Small intestine (tissue), 16 donors: ENCODE data around the gene PCDH7. TPM values are rescaled to one million over a fixed set of nuclear protein-coding genes. Genes with fewer than 3 reads are reported as not detected.
A peak's percentile ranks its signal among the peaks of the same experiment; 100 is the strongest.

Experiments used
- DNase-seq, 2 donors: peaks; one replicate each; pipeline versions ENCODE4 v3.0.0 to v3.0.0-alpha.2; 2013
- FAIRE-seq: peaks from 2 replicates; lab custom pipeline; 2012; peaks lifted over from hg19 to GRCh38; lab: Jason Lieb, UNC
- H3K27ac ChIP-seq, 3 donors: one replicate each; pipeline ENCODE4 v1.5.1; 2013; ENCODE audit warnings: low read length in 2 of 3, mild to moderate bottlenecking in 2 of 3, control low read depth in 1 of 3, inconsistent platforms in 1 of 3, low read depth in 1 of 3, moderate library complexity in 1 of 3
- H3K27me3 ChIP-seq, 3 donors: one replicate each; pipeline ENCODE4 v1.6.1; 2013; ENCODE audit warnings: low read length in 3 of 3, inconsistent platforms in 1 of 3; ENCODE audit not compliant: control insufficient read depth in 3 of 3, insufficient read depth in 3 of 3
- H3K36me3 ChIP-seq, 3 donors: one replicate each; pipeline ENCODE4 v1.6.1; 2013; ENCODE audit warnings: low read length in 3 of 3, inconsistent platforms in 1 of 3, low read depth in 1 of 3, mild to moderate bottlenecking in 1 of 3, moderate library complexity in 1 of 3; ENCODE audit not compliant: control insufficient read depth in 3 of 3, insufficient read depth in 2 of 3
- H3K4me1 ChIP-seq, 3 donors: one replicate each; pipeline ENCODE4 v1.6.1; 2013; ENCODE audit warnings: low read length in 2 of 3, inconsistent platforms in 1 of 3, low read depth in 1 of 3, mild to moderate bottlenecking in 1 of 3, moderate library complexity in 1 of 3; ENCODE audit not compliant: control insufficient read depth in 3 of 3, insufficient read depth in 2 of 3
- H3K4me3 ChIP-seq, 3 donors: one replicate each; pipeline ENCODE4 v1.5.1; 2013; ENCODE audit warnings: low read length in 3 of 3, control low read depth in 1 of 3, inconsistent platforms in 1 of 3, low read depth in 1 of 3, mild to moderate bottlenecking in 1 of 3, moderate library complexity in 1 of 3
- H3K9me3 ChIP-seq, 2 donors: one replicate each; pipeline ENCODE4 v1.6.1; 2013; ENCODE audit warnings: low read depth in 1 of 2, low read length in 1 of 2; ENCODE audit not compliant: control insufficient read depth in 2 of 2, insufficient read depth in 1 of 2
- WGBS, 3 donors: extraction: QIAGEN DNeasy Blood & Tissue Kit; methylation state at CpG; one replicate each; pipeline ENCODE4 v1.1.7; 2013; 5-methylcytosine and 5-hydroxymethylcytosine counted together
- long read RNA-seq, 10 donors: transcript quantifications; one replicate each; lab custom pipeline, GENCODE V29; 2026
- polyA plus RNA-seq, 4 donors: library from polyadenylated mRNA; stranded (reverse) in 3 of 4; unstranded in 1 of 4; fragments of 200-250 nt in 3 of 4; fragments of 120-200 nt in 1 of 4; gene quantifications; one replicate each; pipeline versions ENCODE4 v1.2.1 to v1.2.3, GENCODE V29; 2013
- donor health status: healthy with polysubstance abuse.
- donor health status: control.
- donor health status: control.
- donor health status: Bipolar disorder and iron deficiency.
- donor health status: healthy.

PCDH7 gene
- 1 to 10 TPM in 2 of 4 donors, under 1 TPM in 2; under 0.01 to 2.8 (median 1.2) TPM for polyA plus RNA-seq
- long read RNA-seq, donor 1, full-length matches to known transcripts = 4 of 4 reads
- long read RNA-seq, donor 1, partial matches to known transcripts = 0 of 4 reads
- long read RNA-seq, donor 1, other reads (novel, unspliced or antisense) = 0 of 4 reads
- long read RNA-seq, donor 2 = 0 reads
- long read RNA-seq, donor 3, full-length matches to known transcripts = 3 of 3 reads
- long read RNA-seq, donor 3, partial matches to known transcripts = 0 of 3 reads
- long read RNA-seq, donor 3, other reads (novel, unspliced or antisense) = 0 of 3 reads
- long read RNA-seq, donor 4 = 0 reads
- long read RNA-seq, donor 5 = 0 reads
- long read RNA-seq, donor 6, full-length matches to known transcripts = 2 of 2 reads
- long read RNA-seq, donor 6, partial matches to known transcripts = 0 of 2 reads
- long read RNA-seq, donor 6, other reads (novel, unspliced or antisense) = 0 of 2 reads
- long read RNA-seq, donor 7 = 0 reads
- long read RNA-seq, donor 8 = 0 reads
- long read RNA-seq, donor 9, full-length matches to known transcripts = 2 of 2 reads
- long read RNA-seq, donor 9, partial matches to known transcripts = 0 of 2 reads
- long read RNA-seq, donor 9, other reads (novel, unspliced or antisense) = 0 of 2 reads
- long read RNA-seq, donor 10, full-length matches to known transcripts = 3 of 25 reads
- long read RNA-seq, donor 10, partial matches to known transcripts = 22 of 25 reads
- long read RNA-seq, donor 10, other reads (novel, unspliced or antisense) = 0 of 25 reads

DNA sequence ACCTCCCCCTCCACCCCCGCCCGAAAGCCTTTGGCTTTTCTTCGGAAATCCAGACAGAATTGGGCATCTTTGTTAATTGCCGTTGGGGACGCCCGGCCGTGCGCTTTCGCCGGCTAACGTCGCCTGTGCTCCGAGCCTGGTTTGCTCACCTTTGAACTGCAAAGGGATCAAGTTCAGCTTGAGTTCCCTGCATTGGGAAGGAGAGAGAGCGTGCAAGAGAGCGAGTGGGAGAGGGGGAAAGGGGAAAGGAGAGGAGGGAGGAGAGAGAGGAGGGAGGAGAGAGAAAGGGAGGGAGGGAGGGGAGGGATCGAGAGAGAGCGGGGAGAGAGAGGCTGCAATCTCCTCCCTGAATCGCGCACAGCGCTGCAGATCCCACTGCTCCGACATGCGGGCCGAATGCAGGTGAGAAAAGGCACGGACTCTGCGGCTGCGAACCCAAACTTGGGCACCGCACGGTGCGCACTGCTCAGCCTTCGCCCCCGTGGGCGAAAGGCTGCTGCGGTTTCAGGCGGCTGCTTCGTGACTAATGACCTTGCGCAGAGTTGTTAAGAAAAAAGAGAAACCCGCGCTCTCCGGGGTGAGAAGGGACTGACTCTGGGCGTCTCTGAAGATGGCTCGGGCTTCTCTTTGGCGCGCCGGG lies at the start of gene PCDH7:
PCDH7 (plus strand) TSS at position 349 of the 640 bp plus-strand sequence. CDS start 1,054 bp downstream, outside the sequence.
- DNase-seq = peak; percentile 43 to 66
- Histone ChIP-seq H3K27ac (peak within 1 kb of the TSS in 2 of 3 donors; percentile 32 to 71), H3K4me1 (peaks cover 0 to 36% (median 0%) of the 10 kb centered on the region in 3 donors), H3K9me3 (no peaks in the 10 kb centered on the region), H3K36me3 (no peaks in the 10 kb centered on the region), H3K27me3 (peaks cover 0 to 71% (median 18%) of the 10 kb centered on the region in 3 donors), H3K4me3 (peak within 1 kb of the TSS; percentile 19 to 75 (median 58))
- WGBS, 3 donors = 1 to 5% (median 1%) methylated on average over 44 of the region's 44 CpGs
- FAIRE-seq = no peak

DNA sequence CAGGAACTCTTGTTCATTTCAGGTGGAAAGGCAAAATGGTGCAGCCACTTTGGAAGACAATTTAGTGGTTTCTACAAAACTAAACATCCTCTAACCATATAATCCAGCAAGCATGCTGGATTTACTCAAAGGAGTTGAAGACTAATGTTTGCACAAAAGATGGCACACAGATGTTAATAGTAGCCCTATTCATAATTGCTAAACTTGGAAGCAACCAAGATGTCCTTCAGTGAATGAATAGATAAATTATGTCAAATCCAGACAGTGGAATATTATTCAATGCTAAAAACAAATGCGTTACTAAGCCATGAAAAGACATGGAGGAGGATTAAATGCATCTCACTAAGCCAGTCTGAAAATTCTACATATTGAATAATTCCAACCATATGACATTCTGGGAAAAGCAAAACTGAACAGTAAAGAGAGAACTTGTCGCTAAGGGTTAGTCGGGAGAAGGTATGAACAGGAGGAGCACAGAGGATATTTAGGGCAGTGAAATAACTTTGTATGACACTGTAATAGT lies 48.2 kb upstream of the PCDH7 start:
- Histone ChIP-seq H3K4me3 (no peak overlapping the region), H3K27ac (no peak overlapping the region), H3K27me3 (no peaks in the 10 kb centered on the region), H3K9me3 (peaks cover 0 to 2% of the 10 kb centered on the region in 2 donors), H3K4me1 (no peaks in the 10 kb centered on the region), H3K36me3 (no peaks in the 10 kb centered on the region)
- WGBS, 3 donors = 93 to 94% (median 94%) methylated on average over 3 of the region's 3 CpGs
- FAIRE-seq = no peak
- DNase-seq = no peak

GRCh38 chr4:30696191-30696590 lies 24.0 kb upstream of the PCDH7 start:
- H3K9me3 ChIP-seq = no peaks in the 10 kb centered on the region
- FAIRE-seq (no peak), DNase-seq (no peak)
- H3K4me1 ChIP-seq = no peaks in the 10 kb centered on the region
- H3K27ac ChIP-seq = no peak overlapping the region
- no peaks in the 10 kb centered on the region for H3K27me3 ChIP-seq
- no peaks in the 10 kb centered on the region for H3K36me3 ChIP-seq
- H3K4me3 ChIP-seq = no peak overlapping the region

GRCh38 chr4:30714408-30715031 lies 5.6 kb upstream of the PCDH7 start:
- Histone ChIP-seq H3K9me3 (peaks cover 0 to 12% of the 10 kb centered on the region in 2 donors), H3K36me3 (no peaks in the 10 kb centered on the region), H3K27me3 (peaks cover 0 to 26% (median 6%) of the 10 kb centered on the region in 3 donors), H3K4me3 (no peak overlapping the region), H3K27ac (no peak overlapping the region), H3K4me1 (peaks cover 0 to 19% (median 0%) of the 10 kb centered on the region in 3 donors)
- no peak for FAIRE-seq
- DNase-seq = peak; percentile 65 to 68
- WGBS, 3 donors = 33 to 45% (median 35%) methylated on average over 6 of the region's 6 CpGs

DNA sequence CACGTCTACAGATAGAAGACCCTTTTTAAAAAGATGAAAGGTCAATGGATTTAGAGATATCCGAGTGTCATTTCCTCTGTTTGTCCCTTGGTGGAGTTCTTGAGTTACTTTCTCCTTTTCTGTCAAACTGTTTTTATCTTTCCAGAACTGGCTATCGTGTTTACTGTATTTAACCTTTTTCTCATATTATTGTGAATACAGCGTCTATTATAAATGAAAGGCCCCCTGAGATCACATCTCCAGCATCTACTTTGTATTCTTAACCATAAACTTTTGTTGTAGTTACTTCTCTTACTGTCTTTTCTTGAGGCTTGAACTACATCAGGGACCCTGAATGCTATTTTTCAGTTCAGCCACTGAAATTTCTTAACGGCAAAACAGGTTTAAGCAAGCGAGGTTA lies 4.0 kb upstream of the PCDH7 start:
- FAIRE-seq (no peak), DNase-seq (peak; percentile 39 to 42)
- peaks cover 0 to 4% of the 10 kb centered on the region in 2 donors for H3K9me3 ChIP-seq
- no peak overlapping the region for H3K27ac ChIP-seq
- 2 to 6% (median 4%) methylated on average over 6 of the region's 6 CpGs for WGBS, 3 donors
- H3K4me3 ChIP-seq = peak overlapping the region in 1 of 3 donors; percentile 75
- peaks cover 0 to 41% (median 7%) of the 10 kb centered on the region in 3 donors for H3K27me3 ChIP-seq
- H3K36me3 ChIP-seq = no peaks in the 10 kb centered on the region
- peaks cover 0 to 22% (median 0%) of the 10 kb centered on the region in 3 donors for H3K4me1 ChIP-seq

GRCh38 chr4:30716681-30717207 lies 3.4 kb upstream of the PCDH7 start:
- peak overlapping the region in 1 of 3 donors; percentile 11 for H3K27ac ChIP-seq
- H3K36me3 ChIP-seq = no peaks in the 10 kb centered on the region
- peaks cover 0 to 47% (median 7%) of the 10 kb centered on the region in 3 donors for H3K27me3 ChIP-seq
- FAIRE-seq (no peak), DNase-seq (peak; percentile 45 to 51)
- peak overlapping the region; percentile 21 to 75 (median 54) for H3K4me3 ChIP-seq
- 0 to 2% (median 1%) methylated on average over 14 to 15 of the region's 15 CpGs for WGBS, 3 donors
- no peaks in the 10 kb centered on the region for H3K9me3 ChIP-seq
- H3K4me1 ChIP-seq = peaks cover 0 to 27% (median 0%) of the 10 kb centered on the region in 3 donors

GRCh38 chr4:30717208-30718020 lies 2.8 kb upstream of the PCDH7 start:
- H3K36me3 ChIP-seq = no peaks in the 10 kb centered on the region
- peak overlapping the region; percentile 21 to 75 (median 54) for H3K4me3 ChIP-seq
- peak overlapping the region in 2 of 3 donors; percentile 3 to 47 for H3K27ac ChIP-seq
- DNase-seq (peak; percentile 25 to 62), FAIRE-seq (no peak)
- peaks cover 0 to 52% (median 11%) of the 10 kb centered on the region in 3 donors for H3K27me3 ChIP-seq
- H3K9me3 ChIP-seq = no peaks in the 10 kb centered on the region
- WGBS, 3 donors = 1 to 4% (median 1%) methylated on average over 52 to 55 of the region's 55 CpGs
- peaks cover 0 to 31% (median 0%) of the 10 kb centered on the region in 3 donors for H3K4me1 ChIP-seq
